HG03045 (cell line): Measurements from ENCODE around the gene SAMSN1.

ENCODE experiments used
- ATAC-seq: cut with Tn5 transposase; IDR thresholded peaks from one replicate; pipeline ENCODE4 v1.9.1; 2021; ENCODE audit warnings: mild to moderate bottlenecking, moderate library complexity; ENCODE audit not compliant: unreplicated experiment

The SAMSN1 gene

DNA sequence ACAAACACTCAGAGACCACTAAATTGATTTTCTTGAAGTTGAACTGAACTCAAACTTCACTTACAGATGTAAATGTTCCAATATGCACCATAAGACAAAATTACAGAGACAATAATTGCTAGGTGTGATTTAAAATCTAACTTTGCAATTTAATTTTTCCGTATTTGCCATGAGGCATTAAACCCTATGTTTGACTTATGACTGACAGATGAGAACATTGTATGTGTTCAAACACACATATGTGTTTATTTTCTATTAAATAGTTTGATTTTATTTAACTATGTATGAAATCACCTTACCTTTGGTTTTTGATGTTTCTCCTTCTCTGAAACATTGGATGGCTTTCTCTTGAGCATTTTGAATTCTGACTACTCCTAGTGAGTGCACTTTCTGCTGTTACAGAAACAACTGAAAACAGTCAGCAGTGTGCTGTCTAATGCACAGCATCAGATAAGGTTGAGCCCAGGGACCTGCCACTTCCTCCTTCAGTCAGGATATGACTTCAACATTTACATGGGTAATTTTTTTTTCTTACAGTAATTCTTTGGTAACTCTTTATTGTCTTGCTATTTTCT, at the start of gene SAMSN1:
TSS of gene SAMSN1 (minus strand) at position 410 of the 575 bp plus-strand sequence. CDS start at position 356, 54 bp downstream.
- ATAC-seq, result peak; percentile 92

DNA sequence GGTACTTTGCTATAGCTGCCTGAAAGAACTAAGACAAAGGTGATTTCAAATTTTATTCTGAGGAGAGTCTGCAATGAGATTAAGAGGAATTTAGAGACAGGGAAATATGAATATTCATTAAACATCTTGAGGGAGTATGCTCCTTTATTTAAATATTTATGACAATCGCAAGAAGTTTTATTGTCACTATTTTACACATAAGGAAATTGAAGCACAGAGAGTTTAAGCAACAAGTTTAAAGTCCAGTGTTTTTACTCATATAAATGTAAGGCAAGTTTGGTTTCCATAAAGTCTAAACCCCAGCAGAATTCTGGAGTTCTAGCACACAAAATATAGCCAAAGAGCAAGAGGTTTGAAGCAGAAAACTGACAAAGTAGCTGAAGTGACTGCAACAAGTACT, 49.3 kb upstream of the SAMSN1 start:
- ATAC-seq, result no peak

DNA sequence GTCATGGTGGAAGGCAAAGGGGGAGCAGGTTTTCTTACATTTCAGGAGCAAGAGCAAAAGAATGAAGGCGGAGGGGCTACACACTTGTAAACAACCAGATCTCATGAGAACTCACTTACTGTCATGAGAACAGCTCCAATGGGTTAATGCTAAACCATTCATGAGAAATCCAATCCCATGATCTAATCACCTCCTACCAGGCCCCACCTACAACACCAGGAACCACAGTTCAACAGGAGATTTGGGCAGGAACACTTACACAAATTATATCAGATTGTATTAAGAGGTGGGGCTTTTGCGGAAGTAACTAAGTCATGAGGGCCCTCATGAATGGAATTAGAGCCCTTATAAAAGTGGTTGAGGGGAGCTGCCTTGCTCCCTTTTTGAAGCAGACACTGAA, 48.9 kb upstream of the SAMSN1 start:
- no peak for ATAC-seq

DNA sequence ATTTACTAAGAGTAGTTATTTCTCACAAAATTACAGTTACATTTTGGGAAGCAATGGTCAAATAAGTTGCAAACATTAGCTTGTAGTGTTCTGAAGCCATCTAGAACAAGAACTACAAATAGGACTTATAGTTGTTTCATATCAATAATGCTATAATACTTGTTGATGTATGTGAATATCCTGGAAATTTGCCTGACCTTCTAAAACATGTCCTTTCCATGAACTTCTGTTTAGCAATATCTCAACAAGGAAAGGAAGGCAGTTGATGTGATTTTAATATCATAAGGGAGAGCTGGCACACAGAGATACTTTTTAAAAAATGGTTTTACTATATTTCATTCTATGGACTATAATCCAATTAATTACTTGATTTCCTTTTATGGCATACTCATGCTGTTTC, 47.1 kb upstream of the SAMSN1 start:
- no peak for ATAC-seq

DNA sequence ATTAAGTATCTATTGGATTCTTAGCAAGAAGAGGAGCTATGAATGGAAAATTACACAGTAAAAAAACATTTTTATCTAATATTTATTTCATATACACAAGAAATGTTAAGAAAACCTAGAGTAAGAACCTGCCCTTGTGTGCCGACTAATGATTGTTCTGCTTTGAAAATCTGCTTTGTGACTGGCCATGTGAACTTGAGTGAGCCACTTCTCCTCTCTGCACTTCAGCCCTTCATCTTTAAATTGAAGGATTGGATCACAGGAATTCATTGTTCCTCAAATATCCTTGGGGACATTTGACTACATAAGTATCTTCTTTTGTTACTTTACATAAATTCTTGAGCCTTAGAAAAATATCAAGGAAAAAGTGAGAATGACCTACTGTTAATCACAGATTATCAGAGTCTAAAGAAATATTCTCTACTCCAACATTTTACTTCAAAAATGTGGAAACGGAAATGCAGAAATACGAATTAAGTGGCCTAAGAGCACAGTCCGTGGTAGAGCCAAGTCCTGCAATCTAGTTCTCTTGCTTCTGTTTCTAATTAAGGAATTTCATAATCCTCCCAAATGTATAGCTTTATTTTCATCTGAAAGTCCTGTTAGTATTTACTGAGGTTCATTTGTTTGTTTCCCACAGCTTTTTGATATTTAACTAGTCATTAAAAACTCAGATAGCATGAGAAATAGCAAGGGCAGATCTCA, 46.3 kb upstream of the SAMSN1 start:
- ATAC-seq, result no peak

DNA sequence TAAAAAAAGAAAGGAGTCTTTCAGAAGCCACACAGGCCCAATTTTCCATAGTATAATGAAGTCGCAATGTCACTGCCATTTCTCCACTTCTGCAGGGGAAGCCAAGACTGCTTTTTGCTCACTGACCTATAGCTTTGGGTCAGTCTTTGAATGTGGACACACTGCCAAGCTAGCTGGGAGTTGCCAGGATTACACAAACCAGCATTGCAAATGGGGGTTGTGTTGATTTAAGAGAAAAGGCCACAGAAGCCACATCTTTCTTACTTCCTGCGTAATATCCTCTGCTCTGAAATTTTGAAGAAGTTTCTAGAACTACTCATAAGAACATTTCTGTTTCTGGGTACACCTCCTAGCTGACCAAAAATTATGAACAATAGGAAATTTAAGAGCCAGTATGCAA, 45.8 kb upstream of the SAMSN1 start:
- no peak for ATAC-seq

DNA sequence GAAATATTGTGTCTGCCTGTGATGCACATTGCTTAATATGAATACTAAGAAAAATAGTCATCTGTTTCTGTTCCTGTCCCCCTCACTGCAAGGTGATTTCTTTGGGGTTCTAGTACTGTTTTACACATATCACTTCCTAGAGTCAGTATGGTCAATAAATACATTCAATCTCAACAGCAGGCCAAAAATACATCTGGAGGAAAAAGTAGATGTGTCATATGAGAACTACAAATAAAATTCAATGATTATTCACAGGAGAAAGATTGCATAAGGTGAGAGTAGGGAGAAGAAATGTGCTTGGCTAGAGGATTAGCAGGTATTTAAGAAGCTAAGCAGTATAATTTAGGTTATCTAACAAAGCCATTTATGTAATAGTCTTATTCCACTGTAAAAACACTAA, 45.3 kb upstream of the SAMSN1 start:
- no peak for ATAC-seq

DNA sequence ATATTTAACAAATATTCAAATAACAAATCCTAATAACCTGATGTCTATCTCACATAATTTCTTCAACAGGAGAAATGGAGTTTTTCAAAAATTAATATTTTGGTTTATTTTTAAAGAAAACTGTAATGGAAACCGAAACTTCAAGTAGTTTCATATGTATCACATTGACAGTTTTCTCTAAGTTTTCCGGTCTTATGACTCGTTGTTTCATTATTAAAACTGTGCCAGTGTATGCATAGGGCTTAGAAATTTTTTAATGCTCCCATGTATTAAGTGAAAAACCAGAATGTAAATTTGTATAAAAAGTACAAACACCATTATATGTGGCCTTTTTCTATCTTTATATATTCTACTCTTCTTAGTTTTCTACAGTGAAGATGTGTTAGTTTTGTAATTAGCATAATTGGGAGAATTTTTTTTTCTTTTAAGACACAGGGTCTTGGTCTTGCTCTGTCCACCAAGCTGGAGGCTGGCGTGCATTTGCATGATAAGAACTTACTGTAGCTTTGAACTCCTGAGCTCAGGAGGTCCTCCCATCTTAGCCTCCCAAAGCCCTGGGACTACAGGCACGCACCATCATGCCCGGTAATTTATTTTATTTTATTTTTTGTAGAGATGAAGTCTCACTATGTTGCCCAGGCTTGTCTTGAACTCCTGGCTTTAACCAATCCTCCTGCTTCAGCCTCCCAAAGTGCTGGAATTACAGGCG, 43.9 kb upstream of the SAMSN1 start:
- ATAC-seq, result peak; percentile 80

DNA sequence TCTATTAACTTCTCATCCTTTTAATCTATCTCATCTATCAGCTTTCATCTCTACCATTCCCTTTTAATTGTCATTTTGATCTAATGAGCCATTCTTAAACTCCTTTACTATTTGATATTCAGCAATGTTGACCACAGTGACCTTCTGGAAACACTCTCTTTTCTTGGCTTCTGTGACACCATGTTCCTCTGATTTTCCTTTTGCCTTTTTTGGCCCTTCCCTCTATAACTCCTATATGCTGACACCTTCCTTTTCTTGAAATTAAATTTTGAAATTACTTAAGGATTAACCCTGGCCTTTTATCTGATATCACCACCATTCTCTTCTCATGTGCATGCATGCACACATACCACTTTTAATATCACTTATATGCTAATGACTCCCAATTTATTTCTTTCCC, 41.2 kb upstream of the SAMSN1 start:
- no peak for ATAC-seq

DNA sequence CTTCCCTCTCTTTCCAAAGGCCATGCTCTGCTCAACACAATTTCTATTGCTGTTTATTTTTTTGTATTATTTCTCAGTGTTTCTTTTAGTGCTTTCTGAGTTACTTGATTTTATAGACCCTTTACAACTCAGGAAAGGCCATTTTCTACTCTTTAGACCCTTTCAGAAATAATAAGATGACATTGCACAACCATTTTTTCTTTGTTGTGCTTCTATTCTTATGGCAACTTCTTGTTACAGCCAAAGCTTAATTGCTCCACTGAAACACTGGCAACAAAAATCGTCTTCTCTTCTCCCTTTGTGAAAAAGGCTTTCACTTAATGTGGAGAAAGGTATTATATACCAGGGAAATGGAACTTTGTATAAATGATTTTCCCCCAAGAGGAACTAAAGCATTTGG, 39.0 kb upstream of the SAMSN1 start:
- no peak for ATAC-seq

DNA sequence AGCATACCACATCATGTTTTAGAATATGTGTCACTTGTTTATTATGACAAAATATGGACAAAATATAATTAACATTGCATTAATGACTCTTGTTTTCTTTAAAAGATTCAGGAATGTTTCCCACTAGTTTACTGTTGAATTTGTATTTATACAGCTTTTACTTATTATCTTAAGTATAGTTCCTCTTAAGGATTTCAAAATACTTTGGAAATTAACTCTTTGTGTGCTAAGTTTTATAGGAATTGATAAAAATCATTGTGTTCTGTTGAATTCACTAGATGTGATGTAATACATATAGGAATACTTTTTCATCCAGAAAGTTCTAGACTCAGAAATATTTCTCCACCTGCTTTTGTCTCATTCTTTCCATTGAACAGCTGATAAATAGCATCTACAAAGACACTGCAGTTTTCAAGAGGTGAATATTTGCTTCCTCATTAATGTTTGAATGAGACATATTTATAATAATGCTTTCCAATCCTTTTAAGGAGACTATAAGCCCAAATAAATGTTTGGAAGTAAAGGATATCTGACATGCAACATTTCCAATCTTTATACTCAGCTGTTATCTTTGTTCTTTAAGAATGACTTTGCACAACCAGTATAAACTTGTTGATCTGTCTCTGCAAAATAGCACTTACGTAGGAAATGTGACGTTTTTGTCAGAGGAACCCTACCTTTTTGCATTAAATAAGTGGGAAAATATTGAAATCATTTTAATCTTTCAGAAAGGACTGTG, 38.4 kb upstream of the SAMSN1 start:
- ATAC-seq, result no peak

DNA sequence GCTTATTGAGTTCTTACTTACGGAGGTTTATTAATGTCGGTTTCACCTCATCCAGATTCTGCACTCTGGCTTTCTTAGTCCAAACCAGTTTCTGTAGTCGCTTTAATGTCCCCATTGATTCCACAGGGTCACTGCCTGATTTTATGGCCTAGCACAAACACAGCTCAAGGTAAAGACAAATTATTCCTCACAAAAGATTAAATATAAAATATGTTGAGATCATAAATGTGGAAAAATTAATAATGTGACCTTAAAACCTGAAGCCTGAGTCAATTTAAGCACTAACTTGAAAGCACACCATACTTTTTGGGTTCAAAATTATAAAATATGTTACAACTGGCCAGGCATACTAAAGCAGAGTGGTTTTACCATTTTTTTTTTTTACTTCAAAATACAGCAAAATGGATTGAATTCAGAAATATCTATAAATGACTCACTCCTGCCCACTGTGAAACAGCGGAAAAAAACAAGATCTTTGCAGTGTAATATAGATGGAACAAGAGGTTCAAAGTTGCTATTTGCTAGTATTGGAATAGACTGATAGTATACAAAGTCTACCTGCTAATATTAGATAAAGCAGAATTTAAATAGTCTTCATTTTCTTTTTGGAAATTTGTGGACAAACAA, 37.6 kb upstream of the SAMSN1 start:
- no peak for ATAC-seq

DNA sequence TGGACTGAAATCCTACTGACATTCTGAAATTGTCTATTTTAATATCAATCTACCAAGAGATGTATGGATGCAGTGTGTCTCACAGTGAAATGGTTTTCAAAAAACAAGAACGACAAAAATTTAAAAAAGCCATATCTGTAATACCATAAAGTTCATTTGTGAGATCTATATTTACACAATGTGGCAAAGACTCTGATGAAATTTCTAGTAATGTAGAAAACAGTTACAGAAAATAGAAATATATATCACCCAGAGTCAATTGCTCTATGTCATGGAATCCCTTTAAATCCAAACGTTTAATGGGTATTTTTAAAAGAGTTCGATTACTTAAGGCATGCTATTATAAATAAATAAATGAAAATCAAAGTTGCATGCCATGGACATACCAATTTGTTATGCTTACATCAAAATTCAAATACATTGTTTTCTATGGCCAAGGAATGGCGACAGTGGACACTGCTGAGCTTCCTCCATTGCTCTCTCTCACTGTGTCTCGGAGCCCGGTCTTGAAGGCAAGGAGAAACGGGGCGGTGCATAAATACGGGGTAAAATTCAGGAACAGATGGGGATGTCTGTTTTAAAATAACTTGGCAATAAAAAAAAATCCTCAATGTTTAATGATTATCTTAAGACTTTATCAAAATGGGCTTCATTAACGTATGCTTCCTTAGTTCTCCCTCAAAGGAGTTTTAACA, 37.0 kb upstream of the SAMSN1 start:
- ATAC-seq, result no peak

DNA sequence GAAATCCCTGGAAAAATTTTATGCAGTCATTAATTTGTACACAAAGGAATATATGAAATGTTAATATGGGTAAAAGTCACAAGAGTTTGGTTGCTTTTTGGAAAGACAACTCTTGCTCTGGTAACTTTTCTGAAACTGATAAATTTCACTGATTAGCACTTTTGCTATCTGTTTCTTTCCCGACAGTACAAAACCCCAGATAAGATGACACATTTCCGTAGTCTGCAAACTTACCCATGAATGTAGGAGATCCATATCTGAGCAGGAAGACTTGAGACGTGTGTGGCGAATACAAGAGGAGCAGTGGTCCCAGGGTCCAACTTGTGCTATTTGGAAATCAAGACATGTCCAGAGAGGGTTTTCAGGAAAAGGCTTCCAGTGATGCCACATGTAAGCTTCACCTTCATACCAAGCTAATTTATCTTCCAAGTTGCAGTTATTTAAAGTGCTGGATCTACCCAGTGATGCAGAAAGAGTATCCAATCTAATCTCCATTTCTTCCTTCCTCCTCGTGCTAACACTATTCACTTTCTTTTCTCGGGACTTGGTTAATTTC, 35.9 kb upstream of the SAMSN1 start:
- ATAC-seq, result no peak

DNA sequence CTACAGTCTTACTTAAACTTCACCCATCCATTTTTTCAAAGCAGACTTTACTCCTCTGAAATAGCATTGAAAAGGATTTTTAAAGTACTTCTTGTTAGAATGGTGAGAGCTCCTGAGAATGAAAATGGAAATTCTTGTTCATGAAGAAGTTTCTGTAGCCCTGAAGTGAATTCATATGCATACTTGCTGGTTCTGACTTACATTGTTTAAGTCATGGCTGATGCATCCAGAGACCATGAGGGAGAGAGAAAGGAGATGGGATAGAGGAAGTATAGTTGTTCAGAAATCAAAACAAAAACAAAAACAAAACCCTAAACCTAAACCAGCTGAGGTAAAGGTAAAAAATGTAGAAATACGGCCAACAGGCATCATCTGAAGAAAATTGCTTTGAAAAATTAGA, 27.1 kb upstream of the SAMSN1 start:
- no peak for ATAC-seq

DNA sequence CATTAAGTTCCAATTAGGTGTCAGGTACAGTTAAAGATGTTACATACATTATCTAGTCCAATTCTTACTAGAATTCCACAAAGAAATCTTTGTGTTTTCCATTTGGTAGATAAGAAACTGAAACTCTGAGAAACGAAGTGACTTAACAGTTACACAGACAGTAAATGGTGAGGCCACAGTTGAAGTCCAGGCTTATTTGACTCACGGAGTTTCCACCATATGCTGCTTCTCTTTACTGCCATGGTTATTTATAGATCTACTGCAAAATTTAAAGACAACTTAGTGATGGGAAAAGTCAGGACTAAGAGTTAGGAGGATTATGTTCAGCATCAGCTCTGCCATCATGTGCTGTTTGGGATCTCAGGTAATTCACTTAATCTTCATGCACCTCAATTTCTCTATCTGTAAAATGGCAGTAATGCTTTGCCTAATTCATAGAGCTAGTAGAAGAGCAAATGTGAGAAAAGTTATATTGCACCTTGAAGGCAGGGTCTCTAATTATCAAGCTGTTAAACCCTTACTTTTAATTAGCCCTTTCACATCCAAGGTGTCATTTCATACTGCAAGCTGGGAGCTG, 26.2 kb upstream of the SAMSN1 start:
- no peak for ATAC-seq

DNA sequence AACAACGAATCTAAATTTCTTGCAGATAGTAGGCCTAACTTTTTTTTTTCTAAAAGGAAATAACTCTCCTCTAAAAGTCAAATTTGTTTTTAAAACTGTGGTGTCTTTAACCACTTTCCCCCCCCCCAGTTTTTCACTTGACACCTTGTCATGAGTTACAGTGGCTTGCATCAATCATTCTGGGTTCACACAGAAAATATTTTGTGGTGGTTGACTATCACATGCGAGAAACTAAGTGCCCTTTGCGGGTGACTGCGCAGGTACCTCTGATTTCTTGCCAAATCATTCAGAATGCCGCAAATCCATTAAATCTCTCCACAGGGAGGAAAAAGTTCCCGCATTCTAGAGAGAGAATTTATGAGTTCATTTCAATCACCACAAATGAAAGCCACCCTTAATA, 23.8 kb upstream of the SAMSN1 start:
- no peak for ATAC-seq

DNA sequence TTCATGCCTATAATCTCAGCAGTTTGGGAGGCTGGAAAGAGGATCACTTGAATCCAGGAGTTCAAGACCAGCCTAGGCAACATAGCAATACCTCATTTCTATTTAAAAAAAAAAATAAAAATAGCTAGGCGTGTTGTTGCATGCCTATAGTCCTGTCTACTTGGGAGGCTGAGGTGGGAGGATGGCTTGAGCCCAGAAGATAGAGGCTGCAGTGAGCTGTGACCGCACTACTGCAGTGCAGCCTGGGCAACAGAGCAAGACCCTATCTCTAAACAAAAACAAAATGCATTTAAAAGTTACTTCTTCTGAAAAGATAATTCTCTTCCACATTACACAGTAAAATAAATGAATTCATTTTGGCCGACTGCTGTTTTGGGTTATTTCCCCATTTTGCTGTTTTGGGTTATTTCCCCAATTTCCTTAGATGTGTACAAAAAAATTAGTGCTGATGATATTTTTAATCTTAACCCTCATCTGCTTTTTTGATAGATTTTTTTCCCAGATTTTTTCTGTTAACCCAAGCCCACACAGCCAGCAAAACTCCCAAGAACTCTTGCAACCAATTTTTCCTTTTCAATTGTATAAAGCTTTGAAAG, 23.0 kb upstream of the SAMSN1 start:
- no peak for ATAC-seq
